Measurements from ENCODE around the gene AIMP1. TPM values are rescaled to one million over a fixed set of nuclear protein-coding genes. Genes with fewer than 3 reads are reported as not detected.
"Not testable (repeated sequence)": the region's sequence is repeated elsewhere in the genome, so short reads cannot be mapped to it uniquely, and the experiment has no call there.

Gene AIMP1
- polyA plus RNA-seq, 5 donors: 50.1 to 62.4 (median 57.8) TPM

GRCh38 chr4:106343865-106344646, 27.7 kb downstream of the AIMP1 start:
- no peak for DNase-seq

- DNase-seq: no peak
Observed at GRCh38 chr4:106344647-106344970, 28.3 kb downstream of the AIMP1 start.

GRCh38 chr4:106347167-106347566, 30.8 kb downstream of the AIMP1 start:
- DNase-seq: no peak

- no peak for DNase-seq
Observed at GRCh38 chr4:106351016-106351415, 34.7 kb downstream of the AIMP1 start.

- no peak for DNase-seq
Observed at GRCh38 chr4:106353786-106354185, 37.4 kb downstream of the AIMP1 start.

- no peak for DNase-seq
Observed at GRCh38 chr4:106355193-106355592, 38.8 kb downstream of the AIMP1 start.

- no peak for DNase-seq
Observed at GRCh38 chr4:106358899-106359298, 42.5 kb downstream of the AIMP1 start.

- no peak for DNase-seq
Observed at GRCh38 chr4:106362086-106362825, 45.9 kb downstream of the AIMP1 start.

GRCh38 chr4:106364282-106364681, 47.9 kb downstream of the AIMP1 start:
- DNase-seq: no peak

- no peak for DNase-seq
Observed at GRCh38 chr4:106365613-106366012, 49.3 kb downstream of the AIMP1 start.

- no peak for DNase-seq
Observed at GRCh38 chr4:106366026-106366425, 49.7 kb downstream of the AIMP1 start.

GRCh38 chr4:106367072-106367471, 50.7 kb downstream of the AIMP1 start:
- no peak for DNase-seq

GRCh38 chr4:106368678-106369077, 52.3 kb downstream of the AIMP1 start, which contains the start of gene GIMD1:
Gene GIMD1 (minus strand): TSS chr4:106368778. CDS start chr4:106367435, 1,343 bp downstream.
- DNase-seq: no peak

GRCh38 chr4:106369456-106370060, 53.2 kb downstream of the AIMP1 start:
- DNase-seq: peak; percentile 41 to 47

GRCh38 chr4:106370214-106370613, 53.9 kb downstream of the AIMP1 start:
- no peak for DNase-seq

GRCh38 chr4:106371161-106371560, 54.8 kb downstream of the AIMP1 start:
- DNase-seq: no peak

- no peak for DNase-seq
Observed at GRCh38 chr4:106373026-106373425, 56.7 kb downstream of the AIMP1 start.

- DNase-seq: no peak
Observed at GRCh38 chr4:106380179-106380578, 63.8 kb downstream of the AIMP1 start.

- DNase-seq: no peak
Observed at GRCh38 chr4:106384878-106385277, 68.5 kb downstream of the AIMP1 start.

GRCh38 chr4:106385853-106386393, 69.6 kb downstream of the AIMP1 start:
- no peak for DNase-seq

- DNase-seq: no peak
Observed at GRCh38 chr4:106395582-106395981, 79.2 kb downstream of the AIMP1 start.

- DNase-seq: not testable (repeated sequence)
Observed at GRCh38 chr4:106398898-106399297, 82.5 kb downstream of the AIMP1 start.
